Vagina (tissue), 2 donors: Measurements from ENCODE around the gene OR10J5. TPM values are rescaled to one million over a fixed set of nuclear protein-coding genes. Genes with fewer than 3 reads are reported as not detected.

Experiments used
- DNase-seq, 2 donors: peaks; one replicate each; pipeline ENCODE4 v3.0.0-alpha.2; 2017; ENCODE audit errors: extremely low spot score in 2 of 2
- H3K27ac ChIP-seq: fragments of 200-600 bp; sonication (generic); one replicate; pipeline ENCODE4 v1.5.1; 2019
- H3K27me3 ChIP-seq: fragments of 200-600 bp; sonication (generic); one replicate; pipeline ENCODE4 v1.5.1; 2019
- H3K36me3 ChIP-seq, 2 donors: fragments of 200-600 bp; sonication (generic); one replicate each; pipeline ENCODE4 v1.5.1; 2017 to 2019
- H3K4me1 ChIP-seq: fragments of 200-600 bp; sonication (generic); one replicate; pipeline ENCODE4 v1.5.1; 2019
- H3K4me3 ChIP-seq, 2 donors: fragments of 200-600 bp; sonication (generic); 1 replicate in 1 of 2; 2 replicates in 1 of 2; pipeline ENCODE4 v1.5.1; 2016 to 2019
- H3K9me3 ChIP-seq: fragments of 200-600 bp; sonication (generic); one replicate; pipeline ENCODE4 v1.5.1; 2019
- CTCF ChIP-seq, 3 experiments: fragments of 450-650 bp in 2 of 3; fragments of 200-600 bp in 1 of 3; sonication (generic) in 1 of 3; IDR thresholded peaks; one replicate each; pipeline ENCODE4 v1.5.1; 2017 to 2019; ENCODE audit warnings: antibody characterized with exemption in 3 of 3, mild to moderate bottlenecking in 2 of 3, moderate library complexity in 2 of 3
- POLR2A ChIP-seq, 2 donors: fragments of 450-650 bp; IDR thresholded peaks; one replicate each; pipeline ENCODE4 v1.6.1; 2017; ENCODE audit warnings: antibody characterized with exemption in 2 of 2, mild to moderate bottlenecking in 2 of 2, moderate library complexity in 2 of 2
- POLR2AphosphoS5 ChIP-seq, 2 donors: sonication (generic); formaldehyde crosslinking; IDR thresholded peaks; one replicate each; pipeline ENCODE4 v1.9.0; 2017; ENCODE audit warnings: antibody characterized with exemption in 2 of 2, mild to moderate bottlenecking in 2 of 2, low read depth in 1 of 2; ENCODE audit not compliant: insufficient read depth in 1 of 2
- intact Hi-C: fragments of 100-400 bp; cut with DNase I; formaldehyde crosslinking; loops from one replicate; pipeline ENCODE4 v1.15.1; 2023
- total RNA-seq: library from RNA; depleted of rRNA; stranded (reverse); fragments of >200 nt; gene quantifications from one replicate; pipeline ENCODE4 v1.2.3, GENCODE V29; 2016

The OR10J5 gene
- total RNA-seq, 1 donor from 2014 or later: not detected

GRCh38 chr1:159562680-159563079 lies 26.9 kb upstream of the OR10J5 start:
- Histone ChIP-seq H3K27me3 (no peaks in the 10 kb centered on the region), H3K4me3 (no peak overlapping the region), H3K36me3 (no peaks in the 10 kb centered on the region), H3K4me1 (no peaks in the 10 kb centered on the region), H3K27ac (no peak overlapping the region), H3K9me3 (no peaks in the 10 kb centered on the region)
- no peak for DNase-seq
- no peak for TF ChIP-seq POLR2A (IDR thresholded peaks at IDR 0.05)
- no peak for TF ChIP-seq CTCF (IDR thresholded peaks at IDR 0.05)
- TF ChIP-seq POLR2AphosphoS5 (IDR thresholded peaks at IDR 0.05; ENCODE audit: insufficient read depth in 1 of 2, low read depth in 1 of 2): no peak
- intact Hi-C loops: no loop called here

DNA sequence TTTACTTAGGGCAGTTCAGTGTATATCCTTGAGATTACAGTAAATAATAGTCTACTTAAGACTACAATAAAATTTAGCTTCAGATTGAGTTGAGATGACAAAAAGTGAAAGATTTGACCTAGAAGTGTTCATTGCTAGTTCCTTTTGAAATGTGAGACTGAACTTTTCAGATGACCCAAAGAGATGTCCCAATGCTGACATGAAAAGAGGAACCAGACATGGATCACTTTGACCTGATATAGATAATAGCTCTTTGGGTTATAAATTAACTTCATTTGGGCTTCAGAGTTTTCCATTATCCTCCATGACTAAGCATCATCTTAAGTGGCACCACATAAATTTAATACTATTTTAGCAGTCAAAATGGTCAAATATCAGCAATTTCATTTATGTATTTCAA lies 25.7 kb upstream of the OR10J5 start:
- H3K4me3 ChIP-seq: no peak overlapping the region
- intact Hi-C loops: no loop called here
- no peaks in the 10 kb centered on the region for H3K36me3 ChIP-seq
- H3K9me3 ChIP-seq: no peaks in the 10 kb centered on the region
- no peaks in the 10 kb centered on the region for H3K4me1 ChIP-seq
- DNase-seq: no peak
- no peaks in the 10 kb centered on the region for H3K27me3 ChIP-seq
- TF ChIP-seq CTCF (IDR thresholded peaks at IDR 0.05): no peak
- H3K27ac ChIP-seq: no peak overlapping the region

DNA sequence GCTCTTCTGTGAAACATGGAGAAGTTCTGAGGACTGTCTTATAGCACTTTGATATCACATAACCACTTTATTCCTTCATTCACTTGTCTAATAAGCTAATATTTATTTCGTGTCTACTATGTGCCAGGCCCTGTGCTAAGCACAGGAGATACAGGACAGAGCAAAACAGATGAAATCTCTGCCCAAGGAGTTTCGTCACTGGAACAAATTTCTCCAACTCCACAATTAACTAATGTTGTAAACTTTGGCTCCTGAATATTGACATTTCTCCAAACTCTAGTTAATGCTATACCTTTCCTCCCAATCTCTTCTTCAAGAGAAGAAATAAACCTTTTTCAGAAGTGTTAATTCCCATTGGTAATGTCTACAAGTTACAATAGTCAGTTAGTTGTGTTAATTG lies 24.8 kb upstream of the OR10J5 start:
- DNase-seq: no peak
- no peaks in the 10 kb centered on the region for H3K36me3 ChIP-seq
- intact Hi-C loops: no loop called here
- no peak overlapping the region for H3K27ac ChIP-seq
- H3K9me3 ChIP-seq: no peaks in the 10 kb centered on the region
- no peaks in the 10 kb centered on the region for H3K4me1 ChIP-seq
- no peaks in the 10 kb centered on the region for H3K27me3 ChIP-seq
- TF ChIP-seq CTCF (IDR thresholded peaks at IDR 0.05) (no peak), POLR2AphosphoS5 (IDR thresholded peaks at IDR 0.05; ENCODE audit: insufficient read depth in 1 of 2, low read depth in 1 of 2) (no peak), POLR2A (IDR thresholded peaks at IDR 0.05) (no peak)
- no peak overlapping the region for H3K4me3 ChIP-seq

DNA sequence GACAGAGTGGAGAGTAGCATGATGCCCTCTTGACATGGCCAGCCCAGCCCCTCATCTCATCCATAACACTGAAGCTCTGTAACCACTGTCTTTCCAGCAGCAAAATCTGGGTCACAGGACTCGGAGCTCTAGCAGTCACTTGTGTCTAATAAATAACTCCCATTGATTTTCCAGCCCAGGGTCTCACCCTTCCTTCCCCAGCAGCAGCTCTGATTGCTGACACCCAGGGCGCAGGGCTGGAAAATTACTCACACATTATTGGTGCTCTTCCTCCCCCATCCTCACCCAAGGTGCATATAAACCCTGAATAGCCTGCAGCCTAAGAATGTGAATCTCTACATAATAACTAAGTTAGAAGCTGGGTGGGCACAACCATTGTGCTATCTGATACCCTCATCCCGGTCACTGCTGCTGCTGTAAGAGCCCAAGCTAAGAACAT lies 21.1 kb upstream of the OR10J5 start:
- intact Hi-C loops: no loop called here
- no peak for DNase-seq
- H3K9me3 ChIP-seq: no peaks in the 10 kb centered on the region
- no peaks in the 10 kb centered on the region for H3K36me3 ChIP-seq
- no peaks in the 10 kb centered on the region for H3K27me3 ChIP-seq
- H3K4me3 ChIP-seq: no peak overlapping the region
- no peak overlapping the region for H3K27ac ChIP-seq
- TF ChIP-seq CTCF (IDR thresholded peaks at IDR 0.05) (no peak), POLR2AphosphoS5 (IDR thresholded peaks at IDR 0.05; ENCODE audit: insufficient read depth in 1 of 2, low read depth in 1 of 2) (no peak), POLR2A (IDR thresholded peaks at IDR 0.05) (no peak)
- H3K4me1 ChIP-seq: no peaks in the 10 kb centered on the region

- Histone ChIP-seq H3K27me3 (no peaks in the 10 kb centered on the region), H3K9me3 (no peaks in the 10 kb centered on the region)
- intact Hi-C loops: no loop called here
These were observed 18.9 kb upstream of the OR10J5 start for GRCh38 chr1:159554696-159555095.

GRCh38 chr1:159554261-159554660 lies 18.5 kb upstream of the OR10J5 start:
- no peaks in the 10 kb centered on the region for H3K4me1 ChIP-seq
- no peaks in the 10 kb centered on the region for H3K27me3 ChIP-seq
- H3K4me3 ChIP-seq: no peak overlapping the region
- DNase-seq: no peak
- H3K36me3 ChIP-seq: no peaks in the 10 kb centered on the region
- no peak overlapping the region for H3K27ac ChIP-seq
- intact Hi-C loops: no loop called here
- TF ChIP-seq POLR2AphosphoS5 (IDR thresholded peaks at IDR 0.05; ENCODE audit: insufficient read depth in 1 of 2, low read depth in 1 of 2) (no peak), POLR2A (IDR thresholded peaks at IDR 0.05) (no peak), CTCF (IDR thresholded peaks at IDR 0.05) (no peak)
- H3K9me3 ChIP-seq: no peaks in the 10 kb centered on the region

More at GRCh38 chr1:159554696-159555095, 18.9 kb upstream of the OR10J5 start:
- Histone ChIP-seq H3K27ac (no peak overlapping the region), H3K4me1 (no peaks in the 10 kb centered on the region), H3K36me3 (no peaks in the 10 kb centered on the region), H3K4me3 (no peak overlapping the region)
- DNase-seq: no peak
- TF ChIP-seq POLR2AphosphoS5 (IDR thresholded peaks at IDR 0.05; ENCODE audit: insufficient read depth in 1 of 2, low read depth in 1 of 2) (no peak), POLR2A (IDR thresholded peaks at IDR 0.05) (no peak)
